ENCODE data around the gene ABLIM2.
"Not testable (repeated sequence)": the region's sequence is repeated elsewhere in the genome, so short reads cannot be mapped to it uniquely, and the experiment has no call there.

The ABLIM2 gene

GRCh38 chr4:7947927-7948326, 210.7 kb downstream of the ABLIM2 start:
- DNase-seq = no peak

GRCh38 chr4:7945709-7946380, 212.8 kb downstream of the ABLIM2 start:
- DNase-seq = peak; percentile 31

GRCh38 chr4:7944599-7945220, 213.9 kb downstream of the ABLIM2 start:
- DNase-seq = no peak

GRCh38 chr4:7943688-7944087, 214.9 kb downstream of the ABLIM2 start:
- not testable (repeated sequence) for DNase-seq

GRCh38 chr4:7943211-7943610, 215.4 kb downstream of the ABLIM2 start:
- no peak for DNase-seq

- DNase-seq = no peak
Measured at GRCh38 chr4:7941965-7942496, 216.6 kb downstream of the ABLIM2 start.

- DNase-seq = no peak
Measured at GRCh38 chr4:7941111-7941964, 217.3 kb downstream of the ABLIM2 start.

GRCh38 chr4:7939377-7940108, 219.1 kb downstream of the ABLIM2 start, which contains the start of gene AFAP1:
Gene AFAP1, minus strand, starts transcription at chr4:7939861. Its CDS starts 67,783 bp downstream, at chr4:7872078.
- peak; percentile 90 for DNase-seq

- DNase-seq = no peak
Measured at GRCh38 chr4:7938609-7939376, 219.8 kb downstream of the ABLIM2 start.

- DNase-seq = no peak
Measured at GRCh38 chr4:7938266-7938608, 220.4 kb downstream of the ABLIM2 start.

- DNase-seq = no peak
Measured at GRCh38 chr4:7937006-7937405, 221.6 kb downstream of the ABLIM2 start.

- no peak for DNase-seq
Measured at GRCh38 chr4:7933651-7934510, 224.7 kb downstream of the ABLIM2 start.

GRCh38 chr4:7932287-7932686, 226.3 kb downstream of the ABLIM2 start:
- DNase-seq = no peak

- DNase-seq = no peak
Measured at GRCh38 chr4:7929118-7929951, 229.3 kb downstream of the ABLIM2 start.

- DNase-seq = no peak
Measured at GRCh38 chr4:7928711-7929110, 229.9 kb downstream of the ABLIM2 start.

- no peak for DNase-seq
Measured at GRCh38 chr4:7926822-7927221, 231.8 kb downstream of the ABLIM2 start.

GRCh38 chr4:7924570-7924969, 234.0 kb downstream of the ABLIM2 start:
- DNase-seq = no peak

GRCh38 chr4:7924163-7924562, 234.4 kb downstream of the ABLIM2 start:
- DNase-seq = no peak

- no peak for DNase-seq
Measured at GRCh38 chr4:7922466-7922865, 236.1 kb downstream of the ABLIM2 start.

- DNase-seq = no peak
Measured at GRCh38 chr4:7918981-7919380, 239.6 kb downstream of the ABLIM2 start.
